GM21390 (cell line): ENCODE measurements around the gene BLOC1S3.
"Not testable (repeated sequence)": the region's sequence is repeated elsewhere in the genome, so short reads cannot be mapped to it uniquely, and the experiment has no call there.

ENCODE experiments used
- ATAC-seq: cut with Tn5 transposase; IDR thresholded peaks from one replicate; pipeline ENCODE4 v1.9.1; 2021; ENCODE audit not compliant: unreplicated experiment

The BLOC1S3 gene

DNA sequence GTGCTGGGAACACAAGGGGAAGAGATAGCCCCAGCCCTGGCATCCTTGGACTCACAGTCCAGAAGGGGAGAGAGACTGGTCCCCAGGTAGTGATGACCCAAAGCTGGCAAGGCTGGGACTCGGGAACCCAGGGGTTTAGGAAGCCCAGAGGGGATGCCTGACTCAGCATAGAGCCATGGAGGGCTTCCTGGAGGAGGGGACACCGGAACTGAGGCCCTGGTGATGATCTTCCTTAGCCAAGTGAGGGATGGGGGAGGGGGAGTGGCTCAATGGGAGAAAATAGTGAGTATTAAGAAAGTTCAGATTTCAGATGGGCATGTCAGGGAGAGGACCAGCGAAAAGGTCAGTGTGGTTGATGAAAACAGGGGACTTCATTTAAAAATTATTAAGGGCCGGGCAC lies 39.8 kb downstream of the BLOC1S3 start:
- ATAC-seq, result no peak

GRCh38 chr19:45218911-45219743 lies 40.5 kb downstream of the BLOC1S3 start:
- no peak for ATAC-seq

DNA sequence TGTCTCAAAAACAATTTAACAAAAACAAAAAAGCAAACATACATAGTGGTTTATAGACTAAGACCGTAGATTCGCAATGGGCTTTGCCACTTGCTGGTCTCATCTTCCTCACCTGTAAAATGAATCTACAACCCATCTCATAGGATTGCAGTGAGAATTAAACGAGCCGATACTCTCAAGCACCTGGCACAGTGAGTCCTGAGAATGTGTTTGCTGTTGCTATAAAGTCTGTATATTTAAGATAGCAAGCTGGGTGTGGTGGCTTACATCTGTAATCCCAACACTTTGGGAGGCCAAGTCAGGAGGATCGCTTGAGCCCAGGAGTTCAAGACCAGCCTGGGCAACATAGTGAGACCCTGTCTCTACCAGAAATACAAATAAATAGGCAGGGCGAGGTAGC lies 44.1 kb downstream of the BLOC1S3 start:
- no peak for ATAC-seq

- ATAC-seq, result no peak
Observed at GRCh38 chr19:45223879-45224278, 45.3 kb downstream of the BLOC1S3 start.

DNA sequence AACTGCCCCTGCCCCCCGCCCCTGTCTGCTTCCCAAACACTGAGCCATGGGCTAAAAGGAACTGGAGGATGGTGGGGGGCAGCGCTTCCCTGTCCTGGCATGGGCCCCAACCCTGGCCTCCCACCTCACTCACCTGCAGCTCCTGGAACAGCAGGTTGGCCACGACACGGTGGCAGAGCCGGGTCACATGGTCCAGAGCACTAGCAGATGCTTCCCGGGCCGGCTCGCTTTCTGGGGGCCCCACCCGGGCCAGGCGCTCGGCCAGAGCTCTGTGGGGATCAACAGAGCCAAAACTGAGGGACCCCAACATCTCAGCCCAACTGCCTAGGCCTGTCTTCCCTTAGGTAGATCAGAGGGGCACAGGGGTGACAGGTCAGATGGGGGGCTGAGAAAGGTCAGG lies 46.1 kb downstream of the BLOC1S3 start:
- ATAC-seq, result no peak

DNA sequence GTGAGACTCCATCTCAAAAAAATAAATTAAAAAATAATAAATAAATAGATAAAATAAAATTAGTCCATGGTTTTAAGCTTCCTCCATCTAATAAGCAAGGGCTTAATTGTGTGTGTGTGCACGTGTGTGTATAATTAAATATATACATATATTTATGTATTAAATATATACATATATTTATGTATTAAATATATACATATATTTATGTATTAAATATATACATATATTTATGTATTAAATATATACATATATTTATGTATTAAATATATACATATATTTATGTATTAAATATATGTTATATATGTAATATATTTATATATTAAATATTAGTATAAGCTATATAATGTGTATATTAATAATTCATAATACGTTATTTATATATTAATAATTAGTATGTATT lies 50.5 kb downstream of the BLOC1S3 start:
- ATAC-seq, result not testable (repeated sequence)
